GM23248 (cell line): ENCODE results near the gene SPPL2B.

Experiments
- EZH2 ChIP-seq: fragments of 200-600 bp; sonication (generic); IDR thresholded peaks from 2 replicates; pipeline ENCODE4 v1.6.1; 2018; ENCODE audit warnings: antibody characterized with exemption, mild to moderate bottlenecking; ENCODE audit not compliant: insufficient read depth, poor library complexity, severe bottlenecking
- EZH2phosphoT487 ChIP-seq: fragments of 200-600 bp; sonication (generic); IDR thresholded peaks from 2 replicates; pipeline ENCODE4 v1.6.1; 2018; ENCODE audit warnings: antibody characterized with exemption, moderate library complexity, mild to moderate bottlenecking, low read depth; ENCODE audit not compliant: insufficient read depth

DNA sequence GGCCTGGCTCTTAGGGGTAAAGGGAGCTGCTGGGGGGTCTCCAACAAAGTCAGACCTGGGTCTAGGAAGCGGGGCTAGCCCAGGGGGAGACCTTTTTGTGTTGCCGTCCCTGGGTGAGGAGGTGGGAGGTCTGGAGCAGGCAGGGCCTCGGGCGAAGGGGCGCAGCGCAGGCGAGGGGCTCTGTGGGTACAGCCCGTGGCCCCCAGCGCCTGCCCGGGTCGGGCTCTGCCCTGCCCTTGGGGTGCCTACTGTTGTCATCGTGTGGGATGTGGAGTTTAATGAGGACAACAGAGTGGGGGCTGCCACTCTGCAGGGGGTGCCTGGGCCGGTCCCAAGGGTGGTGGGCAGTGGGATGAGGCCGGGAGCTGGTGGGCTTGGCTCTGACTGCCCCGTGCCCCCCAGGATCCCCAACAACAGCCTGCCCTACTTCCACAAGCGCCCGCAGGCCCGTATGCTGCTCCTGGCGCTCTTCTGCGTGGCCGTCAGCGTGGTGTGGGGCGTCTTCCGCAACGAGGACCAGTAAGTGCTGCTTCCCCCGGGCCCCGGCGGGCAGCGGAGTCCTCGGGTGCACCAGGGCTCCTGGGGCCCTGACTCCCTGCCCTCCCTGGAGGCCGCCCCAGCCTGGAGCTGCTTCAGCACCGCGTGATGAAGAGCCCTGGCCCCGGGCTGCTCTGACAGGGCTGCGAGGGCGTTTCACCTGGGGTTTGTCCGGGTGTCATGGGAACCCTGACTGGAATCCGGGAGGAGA lies 12.2 kb downstream of the SPPL2B start:
- TF ChIP-seq EZH2phosphoT487 (no peak), EZH2 (no peak)
